ENCODE data around the gene SLC14A1. TPM values are rescaled to one million over a fixed set of nuclear protein-coding genes. Genes with fewer than 3 reads are reported as not detected.

The SLC14A1 gene
- total and polyA plus RNA-seq, 2 donors from 2014 or later, result 8.5 to 15.3 TPM

- no peak for TF ChIP-seq CTCF (IDR thresholded peaks at IDR 0.05; ENCODE audit: borderline replicate concordance, extremely low read depth, insufficient read depth)
- intact Hi-C loops (cut with DNase I), result no loop called here
- H3K4me1 ChIP-seq (ENCODE audit: control insufficient read depth in 2 of 3, insufficient read depth in 2 of 3, low read depth in 1 of 3, low read length in 3 of 3), result no peaks in the 10 kb centered on the region
- H3K9me3 ChIP-seq (ENCODE audit: control insufficient read depth in 2 of 3, insufficient read depth in 1 of 3, low read length in 3 of 3), result no peaks in the 10 kb centered on the region
- no peak overlapping the region for H3K9ac ChIP-seq (ENCODE audit: low read length in 3 of 3)
- no peaks in the 10 kb centered on the region for H3K27me3 ChIP-seq (ENCODE audit: control insufficient read depth, insufficient read depth, low read length)
- FAIRE-seq (no peak), DNase-seq (no peak)
- H3K27ac ChIP-seq (ENCODE audit: low read depth in 2 of 2, low read length in 2 of 2), result no peak overlapping the region
- no peaks in the 10 kb centered on the region for H3K36me3 ChIP-seq (ENCODE audit: control insufficient read depth in 2 of 3, insufficient read depth in 3 of 3, low read length in 3 of 3)
- H3K4me3 ChIP-seq (ENCODE audit: low read length in 3 of 3), result no peak overlapping the region
Measured at GRCh38 chr18:45786941-45787340, 63.0 kb downstream of the SLC14A1 start.

GRCh38 chr18:45787346-45787745 is 63.4 kb downstream of the SLC14A1 start:
- H3K27me3 ChIP-seq (ENCODE audit: control insufficient read depth, insufficient read depth, low read length), result no peaks in the 10 kb centered on the region
- no peak overlapping the region for H3K27ac ChIP-seq (ENCODE audit: low read depth in 2 of 2, low read length in 2 of 2)
- H3K9me3 ChIP-seq (ENCODE audit: control insufficient read depth in 2 of 3, insufficient read depth in 1 of 3, low read length in 3 of 3), result no peaks in the 10 kb centered on the region
- H3K9ac ChIP-seq (ENCODE audit: low read length in 3 of 3), result no peak overlapping the region
- DNase-seq (no peak), FAIRE-seq (no peak)
- H3K4me1 ChIP-seq (ENCODE audit: control insufficient read depth in 2 of 3, insufficient read depth in 2 of 3, low read depth in 1 of 3, low read length in 3 of 3), result no peaks in the 10 kb centered on the region
- H3K4me3 ChIP-seq (ENCODE audit: low read length in 3 of 3), result no peak overlapping the region
- no peaks in the 10 kb centered on the region for H3K36me3 ChIP-seq (ENCODE audit: control insufficient read depth in 2 of 3, insufficient read depth in 3 of 3, low read length in 3 of 3)
- intact Hi-C loops (cut with DNase I), result no loop called here
- TF ChIP-seq CTCF (IDR thresholded peaks at IDR 0.05; ENCODE audit: borderline replicate concordance, extremely low read depth, insufficient read depth), result no peak

GRCh38 chr18:45788861-45789260 is 64.9 kb downstream of the SLC14A1 start:
- H3K9ac ChIP-seq (ENCODE audit: low read length in 3 of 3), result no peak overlapping the region
- peaks cover 0 to 4% (median 0%) of the 10 kb centered on the region in 3 donors for H3K9me3 ChIP-seq (ENCODE audit: control insufficient read depth in 2 of 3, insufficient read depth in 1 of 3, low read length in 3 of 3)
- no peaks in the 10 kb centered on the region for H3K36me3 ChIP-seq (ENCODE audit: control insufficient read depth in 2 of 3, insufficient read depth in 3 of 3, low read length in 3 of 3)
- H3K27me3 ChIP-seq (ENCODE audit: control insufficient read depth, insufficient read depth, low read length), result no peaks in the 10 kb centered on the region
- DNase-seq (no peak), FAIRE-seq (no peak)
- H3K4me1 ChIP-seq (ENCODE audit: control insufficient read depth in 2 of 3, insufficient read depth in 2 of 3, low read depth in 1 of 3, low read length in 3 of 3), result no peaks in the 10 kb centered on the region
- no peak for TF ChIP-seq CTCF (IDR thresholded peaks at IDR 0.05; ENCODE audit: borderline replicate concordance, extremely low read depth, insufficient read depth)
- H3K4me3 ChIP-seq (ENCODE audit: low read length in 3 of 3), result no peak overlapping the region
- no peak overlapping the region for H3K27ac ChIP-seq (ENCODE audit: low read depth in 2 of 2, low read length in 2 of 2)
- intact Hi-C loops (cut with DNase I), result no loop called here
